ENCODE data around the gene ZBTB7C. TPM values are rescaled to one million over a fixed set of nuclear protein-coding genes. Genes with fewer than 3 reads are reported as not detected.

ZBTB7C gene
- total and polyA plus RNA-seq, 2 of the 8 experiments (the other 6 are each of a cell fraction or from before 2014, with no cell fraction given) = 0.15 to 0.45 TPM

- H4K91ac ChIP-seq (replicated peaks; ENCODE audit: insufficient read length, low read length) = no peak overlapping the region
- peaks cover 0 to 2% (median 0%) of the 10 kb centered on the region in 4 experiments; a peak in 2 of 7 replicates for H3K27me3 ChIP-seq (replicated peaks in 1 of 4; ENCODE audit: control insufficient read depth in 3 of 4, extremely low read depth in 1 of 4, insufficient read depth in 3 of 4, low read length in 3 of 4)
- H3K79me2 ChIP-seq (ENCODE audit: control insufficient read depth in 1 of 2, insufficient read depth in 2 of 2, low read length in 2 of 2) = no peaks in the 10 kb centered on the region
- no peaks in the 10 kb centered on the region for H3K23me2 ChIP-seq (ENCODE audit: low read depth, low read length)
- H3K14ac ChIP-seq (ENCODE audit: insufficient read length) = no peak overlapping the region
- no peak overlapping the region for H3K27ac ChIP-seq (ENCODE audit: low read depth, low read length)
- no peak overlapping the region for H3K4me3 ChIP-seq (ENCODE audit: extremely low read depth in 1 of 4, insufficient read depth in 2 of 4, low read depth in 3 of 4, low read length in 4 of 4)
- no peak overlapping the region for H3K9ac ChIP-seq (replicated peaks in 1 of 4; ENCODE audit: extremely low read depth in 1 of 4, low read depth in 3 of 4, low read length in 3 of 4)
- no peaks in the 10 kb centered on the region for H3K9me3 ChIP-seq (ENCODE audit: insufficient read depth in 2 of 2, low read depth in 1 of 2, low read length in 1 of 2)
- H4K8ac ChIP-seq (ENCODE audit: extremely low read depth, insufficient read depth, low read length) = no peak overlapping the region
- DNase-seq (ENCODE audit: low read depth in 1 of 2, low spot score in 2 of 2) (no peak), FAIRE-seq (no peak)
- H3K4ac ChIP-seq (replicated peaks; ENCODE audit: insufficient read length, low read depth, low read length) = no peak overlapping the region
- no peak overlapping the region for H2BK12ac ChIP-seq (ENCODE audit: low read depth, low read length)
- H3K4me1 ChIP-seq (replicated peaks in 1 of 4; ENCODE audit: control insufficient read depth in 3 of 4, insufficient read depth in 4 of 4, low read length in 3 of 4) = no peaks in the 10 kb centered on the region; a peak in 1 of 7 replicates
- no peaks in the 10 kb centered on the region for H3K36me3 ChIP-seq (ENCODE audit: control insufficient read depth in 2 of 4, insufficient read depth in 4 of 4, low read length in 3 of 4)
- ChIA-PET CTCF (ENCODE audit: partially characterized antibody) (interaction anchor here (0.9 to 1.6 kb wide), 5 partner anchors 9 to 395 kb away, joined by 3 to 4 read pairs (median 3); no protein-coding TSS in a partner anchor), POLR2A (ENCODE audit: partially characterized antibody) (no interaction called here)
- no peak overlapping the region for H2BK15ac ChIP-seq (ENCODE audit: low read length)
- H2BK20ac ChIP-seq (ENCODE audit: low read length) = no peak overlapping the region
- no peak overlapping the region for H2BK5ac ChIP-seq (ENCODE audit: low read depth, low read length)
- H3K79me1 ChIP-seq (ENCODE audit: low read depth, low read length) = no peaks in the 10 kb centered on the region; the same call in 1 of the 2 replicates
- no peak overlapping the region for H3K56ac ChIP-seq (replicated peaks; ENCODE audit: insufficient read length, low read depth, low read length)
- H4K5ac ChIP-seq (ENCODE audit: insufficient read length, low read depth, low read length) = no peak overlapping the region
- no peak overlapping the region for H3K23ac ChIP-seq (ENCODE audit: insufficient read length)
- H2BK120ac ChIP-seq (replicated peaks; ENCODE audit: low read depth, low read length) = no peak overlapping the region
- no peak overlapping the region for H3K4me2 ChIP-seq (ENCODE audit: insufficient read depth in 1 of 2, low read depth in 2 of 2, low read length in 2 of 2)
- no peak overlapping the region for H2AFZ ChIP-seq (ENCODE audit: low read length)
- H2AK5ac ChIP-seq (ENCODE audit: low read depth, low read length) = no peak overlapping the region
- H4K20me1 ChIP-seq (replicated peaks in 1 of 2; ENCODE audit: control insufficient read depth in 1 of 2, insufficient read depth in 2 of 2, low read length in 2 of 2) = no peaks in the 10 kb centered on the region
- H3K18ac ChIP-seq (ENCODE audit: extremely low read depth, low read length) = no peak overlapping the region
- WGBS, 2 experiments (ENCODE audit: extremely low coverage in 1 of 2, insufficient coverage in 1 of 2, insufficient read length in 1 of 2, insufficient replicate concordance in 2 of 2, low coverage in 1 of 2, low lambda C conversion rate in 2 of 2, missing lambda C conversion rate in 1 of 2) = 86% methylated on average over 7 of the region's 7 CpGs; no CpG with 5 or more reads in 1 of the 2 experiments
- TF ChIP-seq KDM5A (IDR thresholded peaks at IDR 0.05; ENCODE audit: low read length) (no peak), TAF1 (IDR thresholded peaks at IDR 0.05; ENCODE audit: low read depth, low read length) (no peak), HDAC6 (IDR thresholded peaks at IDR 0.05; ENCODE audit: low read depth, low read length) (no peak), SP2 (IDR thresholded peaks at IDR 0.05; ENCODE audit: low read length) (no peak), KDM1A (IDR thresholded peaks at IDR 0.05; ENCODE audit: borderline replicate concordance, low read length) (no peak), SIX5 (IDR thresholded peaks at IDR 0.05; ENCODE audit: low read depth, low read length) (no peak), KDM4A (IDR thresholded peaks at IDR 0.05; ENCODE audit: low read depth, low read length, severe bottlenecking) (no peak), SP1 (IDR thresholded peaks at IDR 0.05; ENCODE audit: low read depth, low read length) (no peak), RXRA (IDR thresholded peaks at IDR 0.05; ENCODE audit: insufficient read depth, low read depth, low read length) (no peak), HDAC2 (IDR thresholded peaks at IDR 0.05; ENCODE audit: borderline replicate concordance in 1 of 2, low read depth in 2 of 2, low read length in 2 of 2) (no peak), CREB1 (IDR thresholded peaks at IDR 0.05) (no peak), NRF1 (IDR thresholded peaks at IDR 0.05; ENCODE audit: low read depth, low read length) (no peak), YY1 (IDR thresholded peaks at IDR 0.05; ENCODE audit: low read depth, low read length) (no peak), RBBP5 (IDR thresholded peaks at IDR 0.05; ENCODE audit: borderline replicate concordance, low read depth, low read length) (no peak), RFX5 (IDR thresholded peaks at IDR 0.05; ENCODE audit: borderline replicate concordance, low read depth, low read length) (no peak), MAX (IDR thresholded peaks at IDR 0.05) (no peak)
Measured at GRCh38 chr18:48050176-48050575, 359.0 kb downstream of the ZBTB7C start.
